Psoas muscle (tissue), 8 donors: Measurements from ENCODE around the gene CCDC3. TPM values are rescaled to one million over a fixed set of nuclear protein-coding genes. Genes with fewer than 3 reads are reported as not detected.

Source experiments
- ATAC-seq, 4 donors: fragments of 200-7000 bp; cut with Tn5 transposase; one replicate each; pipeline ENCODE4 v1.9.1; 2020; ENCODE audit warnings: moderate library complexity in 3 of 4, mild to moderate bottlenecking in 2 of 4
- DNase-seq, 2 donors: peaks; one replicate each; pipeline ENCODE4 v3.0.0-alpha.2; 2020
- H3K27ac ChIP-seq: fragments of 200-600 bp; one replicate; pipeline ENCODE4 v1.8.0; 2022
- H3K27me3 ChIP-seq, 3 donors: fragments of 200-600 bp in 1 of 3; one replicate each; pipeline versions ENCODE4 v1.6.1 to v1.8.0; 2013 to 2022; ENCODE audit warnings: low read length in 2 of 3, mild to moderate bottlenecking in 2 of 3, moderate library complexity in 1 of 3; ENCODE audit not compliant: insufficient read depth in 3 of 3
- H3K36me3 ChIP-seq, 2 donors: fragments of 200-600 bp in 1 of 2; one replicate each; pipeline versions ENCODE4 v1.6.1 to v1.8.0; 2013 to 2022; ENCODE audit warnings: low read depth in 1 of 2, mild to moderate bottlenecking in 1 of 2, moderate library complexity in 1 of 2; ENCODE audit not compliant: insufficient read depth in 1 of 2
- H3K4me1 ChIP-seq: fragments of 200-600 bp; one replicate; pipeline ENCODE4 v1.8.0; 2022
- H3K4me3 ChIP-seq: fragments of 200-600 bp; one replicate; pipeline ENCODE4 v1.8.0; 2022; ENCODE audit warnings: mild to moderate bottlenecking
- H3K9me3 ChIP-seq: fragments of 200-600 bp; one replicate; pipeline ENCODE4 v1.8.0; 2022
- CTCF ChIP-seq: fragments of 200-600 bp; IDR thresholded peaks from one replicate; pipeline ENCODE4 v1.8.0; 2022; ENCODE audit warnings: antibody characterized with exemption
- WGBS, 3 donors: extraction: QIAGEN DNeasy Blood & Tissue Kit; methylation state at CpG; one replicate each; pipeline versions ENCODE4 v1.1.6 to v1.1.7; 2013; 5-methylcytosine and 5-hydroxymethylcytosine counted together
- intact Hi-C, 2 donors: fragments of 100-400 bp; cut with DNase I; formaldehyde crosslinking; loops; one replicate each; pipeline versions ENCODE4 v1.11.0 to v1.14.2; 2022
- polyA plus RNA-seq, 3 donors: library from polyadenylated mRNA; stranded (reverse); fragments of 200-250 nt; gene quantifications; one replicate each; pipeline ENCODE4 v1.2.3, GENCODE V29; 2013
- total RNA-seq, 4 donors: library from RNA; stranded (reverse); fragmentation: NEBNext Ultra II Directional in 2 of 4; extraction: Animal tissue kit (Norgen Biotek cat#: 25700) in 2 of 4; gene quantifications; one replicate each; pipeline versions ENCODE4 v1.2.1 to v1.2.4, GENCODE V29; 2021 to 2023
- donor health status: healthy with polysubstance abuse.
- donor health status: DM: no; HTN: no; CAD: no; lungs with moderate emphysema.
- donor health status: Bipolar disorder and iron deficiency.
- donor health status: healthy.
- donor health status: DM: yes; HTN: yes; CAD: no.
- donor health status: DM: no; HTN: no; CAD: no.
- donor health status: DM: no; HTN: no; CAD: no.
- donor health status: DM: yes; HTN: yes; CAD: no.

CCDC3 gene
- total and polyA plus RNA-seq, 7 donors: 1.7 to 54.2 (median 6.2) TPM

- no peaks in the 10 kb centered on the region for H3K27me3 ChIP-seq
- no peak for TF ChIP-seq CTCF
- no peaks in the 10 kb centered on the region for H3K9me3 ChIP-seq
- H3K27ac ChIP-seq: no peak overlapping the region
- no peaks in the 10 kb centered on the region for H3K36me3 ChIP-seq
- no peak overlapping the region for H3K4me3 ChIP-seq
- H3K4me1 ChIP-seq: no peaks in the 10 kb centered on the region
- intact Hi-C loops: no loop called here
- ATAC-seq (no peak), DNase-seq (no peak)
These were observed 121.1 kb downstream of the CCDC3 start for GRCh38 chr10:12880423-12880822.

- Histone ChIP-seq H3K27ac (no peak overlapping the region), H3K4me1 (no peaks in the 10 kb centered on the region), H3K27me3 (no peaks in the 10 kb centered on the region), H3K9me3 (no peaks in the 10 kb centered on the region), H3K36me3 (no peaks in the 10 kb centered on the region), H3K4me3 (no peak overlapping the region)
- WGBS, 3 donors: 78 to 89% (median 87%) methylated on average over 3 of the region's 3 CpGs
- intact Hi-C loops: no loop called here
- ATAC-seq (no peak), DNase-seq (no peak)
- TF ChIP-seq CTCF: no peak
These were observed 124.4 kb downstream of the CCDC3 start for GRCh38 chr10:12877150-12877549.

- Histone ChIP-seq H3K36me3 (no peaks in the 10 kb centered on the region), H3K9me3 (no peaks in the 10 kb centered on the region), H3K27ac (no peak overlapping the region), H3K27me3 (no peaks in the 10 kb centered on the region), H3K4me3 (no peak overlapping the region), H3K4me1 (no peaks in the 10 kb centered on the region)
- no peak for DNase-seq
- intact Hi-C loops: no loop called here
- 82 to 89% (median 89%) methylated on average over 5 of the region's 5 CpGs for WGBS, 3 donors
- no peak for TF ChIP-seq CTCF
- ATAC-seq: no peak
These were observed 125.2 kb downstream of the CCDC3 start for GRCh38 chr10:12876266-12876665.

GRCh38 chr10:12875100-12875499 lies 126.4 kb downstream of the CCDC3 start:
- TF ChIP-seq CTCF: no peak
- no peaks in the 10 kb centered on the region for H3K27me3 ChIP-seq
- H3K36me3 ChIP-seq: no peaks in the 10 kb centered on the region
- H3K27ac ChIP-seq: no peak overlapping the region
- ATAC-seq (no peak), DNase-seq (no peak)
- WGBS, 3 donors: 40 to 58% (median 46%) methylated on average over 5 of the region's 5 CpGs
- H3K4me1 ChIP-seq: no peaks in the 10 kb centered on the region
- no peaks in the 10 kb centered on the region for H3K9me3 ChIP-seq
- H3K4me3 ChIP-seq: no peak overlapping the region
- intact Hi-C loops: no loop called here

- Histone ChIP-seq H3K36me3 (no peaks in the 10 kb centered on the region), H3K27me3 (no peaks in the 10 kb centered on the region), H3K4me3 (no peak overlapping the region), H3K4me1 (no peaks in the 10 kb centered on the region), H3K9me3 (no peaks in the 10 kb centered on the region), H3K27ac (no peak overlapping the region)
- no peak for TF ChIP-seq CTCF
- ATAC-seq (no peak), DNase-seq (no peak)
- intact Hi-C loops: no loop called here
- 89 to 94% (median 92%) methylated on average over 6 of the region's 6 CpGs for WGBS, 3 donors
These were observed 127.0 kb downstream of the CCDC3 start for GRCh38 chr10:12874501-12874900.
